Tibial nerve (tissue), 4 donors: ENCODE measurements around the gene IL27RA.

ENCODE experiments used
- CTCF ChIP-seq, 5 experiments: fragments of 200-600 bp in 3 of 5; fragments of 450-650 bp in 2 of 5; sonication (generic) in 3 of 5; IDR thresholded peaks; one replicate each; pipeline ENCODE4 v1.5.1; 2016 to 2019; ENCODE audit warnings: antibody characterized with exemption in 5 of 5, mild to moderate bottlenecking in 3 of 5, moderate library complexity in 2 of 5
- EP300 ChIP-seq, 2 donors: sonication (generic); formaldehyde crosslinking; IDR thresholded peaks; one replicate each; pipeline ENCODE4 v1.6.1; 2017; ENCODE audit warnings: antibody characterized with exemption in 2 of 2, mild to moderate bottlenecking in 1 of 2
- POLR2A ChIP-seq, 2 donors: fragments of 450-650 bp; IDR thresholded peaks; one replicate each; pipeline ENCODE4 v1.6.1; 2017; ENCODE audit warnings: antibody characterized with exemption in 2 of 2, mild to moderate bottlenecking in 2 of 2, moderate library complexity in 2 of 2

GRCh38 chr19:14062558-14062855 lies 30.9 kb downstream of the IL27RA start:
- no peak for TF ChIP-seq CTCF (IDR thresholded peaks at IDR 0.05)
- TF ChIP-seq POLR2A (IDR thresholded peaks at IDR 0.05): no peak
- no peak for TF ChIP-seq EP300 (IDR thresholded peaks at IDR 0.05)
